GM19395 (cell line): ENCODE data around the gene FNDC3B.

Experiments used
- ATAC-seq: cut with Tn5 transposase; IDR thresholded peaks from one replicate; pipeline ENCODE4 v1.9.1; 2021; ENCODE audit warnings: mild to moderate bottlenecking, moderate library complexity; ENCODE audit not compliant: unreplicated experiment

Gene FNDC3B

GRCh38 chr3:172146349-172146748 is 107.0 kb downstream of the FNDC3B start:
- ATAC-seq: no peak

GRCh38 chr3:172147113-172147818 is 107.9 kb downstream of the FNDC3B start:
- ATAC-seq: no peak

- ATAC-seq: no peak
Observed at GRCh38 chr3:172148241-172148640, 108.9 kb downstream of the FNDC3B start.

GRCh38 chr3:172148702-172149565 is 109.6 kb downstream of the FNDC3B start:
- no peak for ATAC-seq

- no peak for ATAC-seq
Observed at GRCh38 chr3:172150268-172150667, 110.9 kb downstream of the FNDC3B start.

GRCh38 chr3:172150913-172151650 is 111.7 kb downstream of the FNDC3B start:
- ATAC-seq: no peak

- ATAC-seq: no peak
Observed at GRCh38 chr3:172151651-172152649, 112.6 kb downstream of the FNDC3B start.

- ATAC-seq: no peak
Observed at GRCh38 chr3:172152874-172153273, 113.5 kb downstream of the FNDC3B start.

- peak; percentile 75 for ATAC-seq
Observed at GRCh38 chr3:172153335-172153861, 114.0 kb downstream of the FNDC3B start.

GRCh38 chr3:172154768-172155664 is 115.6 kb downstream of the FNDC3B start:
- ATAC-seq: peak; percentile 80

- no peak for ATAC-seq
Observed at GRCh38 chr3:172155897-172156585, 116.7 kb downstream of the FNDC3B start.

GRCh38 chr3:172156586-172156955 is 117.2 kb downstream of the FNDC3B start:
- ATAC-seq: no peak

GRCh38 chr3:172157564-172158258 is 118.3 kb downstream of the FNDC3B start:
- ATAC-seq: no peak

GRCh38 chr3:172158741-172159140 is 119.4 kb downstream of the FNDC3B start:
- no peak for ATAC-seq

- ATAC-seq: no peak
Observed at GRCh38 chr3:172159376-172159775, 120.0 kb downstream of the FNDC3B start.

- ATAC-seq: no peak
Observed at GRCh38 chr3:172159962-172160538, 120.7 kb downstream of the FNDC3B start.

GRCh38 chr3:172161133-172161789 is 121.9 kb downstream of the FNDC3B start:
- no peak for ATAC-seq
